Measurements from ENCODE around the gene KIFC3.
"Not testable (repeated sequence)": the region's sequence is repeated elsewhere in the genome, so short reads cannot be mapped to it uniquely, and the experiment has no call there.

Gene KIFC3

GRCh38 chr16:57728336-57729181 is 73.7 kb downstream of the KIFC3 start:
- no peak for DNase-seq (ENCODE audit: insufficient read length, low spot score)
- FAIRE-seq, result no peak

GRCh38 chr16:57727610-57728009 is 74.7 kb downstream of the KIFC3 start:
- DNase-seq (ENCODE audit: insufficient read length, low spot score) (no peak), FAIRE-seq (no peak)

- no peak for DNase-seq (ENCODE audit: insufficient read length, low spot score)
- no peak for FAIRE-seq
These were observed 75.8 kb downstream of the KIFC3 start for GRCh38 chr16:57726433-57726947.

- DNase-seq (ENCODE audit: insufficient read length, low spot score) (no peak), FAIRE-seq (peak; percentile 16)
These were observed 76.3 kb downstream of the KIFC3 start for GRCh38 chr16:57725976-57726375.

GRCh38 chr16:57725554-57725953 is 76.7 kb downstream of the KIFC3 start:
- FAIRE-seq, result no peak
- no peak for DNase-seq (ENCODE audit: insufficient read length, low spot score)

- DNase-seq (ENCODE audit: insufficient read length, low spot score), result no peak
- FAIRE-seq, result peak; percentile 75
These were observed 77.1 kb downstream of the KIFC3 start for GRCh38 chr16:57725151-57725550.

- FAIRE-seq, result no peak
- DNase-seq (ENCODE audit: insufficient read length, low spot score), result no peak
These were observed 77.8 kb downstream of the KIFC3 start for GRCh38 chr16:57724531-57724930.

GRCh38 chr16:57723170-57723569 is 79.1 kb downstream of the KIFC3 start:
- DNase-seq (ENCODE audit: insufficient read length, low spot score) (no peak), FAIRE-seq (no peak)

- no peak for DNase-seq (ENCODE audit: insufficient read length, low spot score)
- FAIRE-seq, result no peak
These were observed 79.6 kb downstream of the KIFC3 start for GRCh38 chr16:57722651-57723050.

GRCh38 chr16:57722210-57722499 is 80.1 kb downstream of the KIFC3 start:
- DNase-seq (ENCODE audit: insufficient read length, low spot score) (no peak), FAIRE-seq (no peak)

- DNase-seq (ENCODE audit: insufficient read length, low spot score) (no peak), FAIRE-seq (peak; percentile 54)
These were observed 80.7 kb downstream of the KIFC3 start for GRCh38 chr16:57721356-57722209.

GRCh38 chr16:57720142-57720575 is 82.1 kb downstream of the KIFC3 start:
- FAIRE-seq (peak; percentile 84), DNase-seq (ENCODE audit: insufficient read length, low spot score) (peak; percentile 66)

- FAIRE-seq (peak; percentile 13), DNase-seq (ENCODE audit: insufficient read length, low spot score) (no peak)
These were observed 88.2 kb downstream of the KIFC3 start for GRCh38 chr16:57714047-57714446.

GRCh38 chr16:57713596-57713995 is 88.7 kb downstream of the KIFC3 start:
- FAIRE-seq, result peak; percentile 36

GRCh38 chr16:57712569-57712968 is 89.7 kb downstream of the KIFC3 start:
- not testable (repeated sequence) for DNase-seq (ENCODE audit: insufficient read length, low spot score); FAIRE-seq

More at GRCh38 chr16:57713596-57713995, 88.7 kb downstream of the KIFC3 start:
- DNase-seq (ENCODE audit: insufficient read length, low spot score), result no peak

GRCh38 chr16:57711993-57712392 is 90.3 kb downstream of the KIFC3 start:
- FAIRE-seq (no peak), DNase-seq (ENCODE audit: insufficient read length, low spot score) (no peak)

GRCh38 chr16:57711346-57711745 is 90.9 kb downstream of the KIFC3 start:
- FAIRE-seq (no peak), DNase-seq (ENCODE audit: insufficient read length, low spot score) (no peak)

GRCh38 chr16:57709663-57710062 is 92.6 kb downstream of the KIFC3 start:
- DNase-seq (ENCODE audit: insufficient read length, low spot score) (no peak), FAIRE-seq (no peak)

Measured in HTR-8/SVneo (cell line).